H9 (cell line): ENCODE results near the gene PARD6B. TPM values are rescaled to one million over a fixed set of nuclear protein-coding genes. Genes with fewer than 3 reads are reported as not detected.

Source experiments
- DNase-seq: peaks from one replicate; pipeline ENCODE4 v3.0.0-alpha.2; 2017
- H2AFZ ChIP-seq: one replicate; pipeline ENCODE4 v1.6.1; 2013; ENCODE audit warnings: mild to moderate bottlenecking, low read length, control low read depth, moderate library complexity
- H2AK5ac ChIP-seq: 2 replicates; pipeline ENCODE4 v1.6.1; 2013; ENCODE audit warnings: low read length, control low read depth, mixed read lengths; ENCODE audit not compliant: insufficient read length
- H2BK120ac ChIP-seq: one replicate; pipeline ENCODE4 v1.6.1; 2013; ENCODE audit warnings: low read depth, mild to moderate bottlenecking, low read length, control low read depth, inconsistent platforms; ENCODE audit not compliant: poor library complexity, severe bottlenecking
- H2BK12ac ChIP-seq: 2 replicates; pipeline ENCODE4 v1.6.1; 2013; ENCODE audit warnings: low read length, control low read depth, mixed read lengths, low read depth; ENCODE audit not compliant: insufficient read length
- H2BK15ac ChIP-seq: 2 replicates; pipeline ENCODE4 v1.6.1; 2013; ENCODE audit warnings: low read depth, low read length, control low read depth
- H2BK20ac ChIP-seq: one replicate; pipeline ENCODE4 v1.6.1; 2013; ENCODE audit warnings: low read depth, mild to moderate bottlenecking, low read length, control low read depth, inconsistent platforms; ENCODE audit not compliant: poor library complexity, severe bottlenecking
- H2BK5ac ChIP-seq: 2 replicates; pipeline ENCODE4 v1.6.1; 2013; ENCODE audit warnings: low read length, control low read depth, mixed read lengths; ENCODE audit not compliant: insufficient read length
- H3K14ac ChIP-seq: 2 replicates; pipeline ENCODE4 v1.6.1; 2013; ENCODE audit warnings: low read length, control low read depth; ENCODE audit not compliant: insufficient read depth
- H3K18ac ChIP-seq: 2 replicates; pipeline ENCODE4 v1.6.1; 2013; ENCODE audit warnings: low read depth, mild to moderate bottlenecking, mixed read lengths, low read length, control low read depth; ENCODE audit not compliant: insufficient read length
- H3K23ac ChIP-seq: 2 replicates; pipeline ENCODE4 v1.6.1; 2013; ENCODE audit warnings: low read length, control low read depth, mixed read lengths, low read depth; ENCODE audit not compliant: insufficient read length
- H3K23me2 ChIP-seq: 2 replicates; pipeline ENCODE4 v1.6.1; 2013; ENCODE audit warnings: low read depth, mild to moderate bottlenecking, mixed read lengths, low read length, control low read depth; ENCODE audit not compliant: insufficient read length, poor library complexity, severe bottlenecking
- H3K27ac ChIP-seq: 2 replicates; pipeline ENCODE4 v1.5.1; 2013; ENCODE audit warnings: low read length, control low read depth, mixed read lengths, low read depth; ENCODE audit not compliant: insufficient read length
- H3K27me3 ChIP-seq: 2 replicates; pipeline ENCODE4 v1.6.1; 2013; ENCODE audit warnings: low read length, control low read depth, inconsistent platforms; ENCODE audit not compliant: insufficient read depth
- H3K4ac ChIP-seq: 2 replicates; pipeline ENCODE4 v1.6.1; 2013; ENCODE audit warnings: low read depth, mild to moderate bottlenecking, control low read depth, inconsistent platforms, low read length, moderate library complexity
- H3K4me1 ChIP-seq: 2 replicates; pipeline ENCODE4 v1.6.1; 2013; ENCODE audit warnings: low read length, control low read depth, inconsistent platforms; ENCODE audit not compliant: insufficient read depth
- H3K4me2 ChIP-seq: 2 replicates; pipeline ENCODE4 v1.6.1; 2013; ENCODE audit warnings: low read length, control low read depth, mixed read lengths; ENCODE audit not compliant: insufficient read length, insufficient read depth
- H3K56ac ChIP-seq: 2 replicates; pipeline ENCODE4 v1.6.1; 2013; ENCODE audit warnings: low read depth, mild to moderate bottlenecking, mixed read lengths, low read length, control low read depth; ENCODE audit not compliant: insufficient read length
- H3K79me1 ChIP-seq: 2 replicates; pipeline ENCODE4 v1.6.1; 2013; ENCODE audit warnings: low read depth, mild to moderate bottlenecking, moderate library complexity, low read length, control low read depth, inconsistent platforms; ENCODE audit not compliant: insufficient read depth, poor library complexity, severe bottlenecking
- H3K79me2 ChIP-seq: 2 replicates; pipeline ENCODE4 v1.6.1; 2013; ENCODE audit warnings: low read length, control low read depth, inconsistent platforms; ENCODE audit not compliant: insufficient read depth
- H3K9ac ChIP-seq: 2 replicates; pipeline ENCODE4 v1.6.1; 2013; ENCODE audit warnings: low read length, control low read depth, mixed read lengths; ENCODE audit not compliant: insufficient read length; ENCODE audit errors: extremely low read depth
- H3K9me3 ChIP-seq: one replicate; pipeline ENCODE4 v1.6.1; 2013; ENCODE audit warnings: low read depth, low read length, inconsistent platforms; ENCODE audit not compliant: control insufficient read depth
- H3T11ph ChIP-seq: one replicate; pipeline ENCODE4 v1.6.1; 2013; ENCODE audit warnings: mild to moderate bottlenecking, low read length, control low read depth, inconsistent platforms
- H4K20me1 ChIP-seq: one replicate; pipeline ENCODE4 v1.6.1; 2013; ENCODE audit not compliant: control insufficient read depth, insufficient read length, insufficient read depth
- H4K5ac ChIP-seq: 2 replicates; pipeline ENCODE4 v1.6.1; 2013; ENCODE audit warnings: low read depth, mild to moderate bottlenecking, mixed read lengths, low read length, control low read depth; ENCODE audit not compliant: insufficient read length
- H4K8ac ChIP-seq: replicated peaks from 2 replicates; pipeline ENCODE4 v1.6.1; 2013; ENCODE audit warnings: low read length, control low read depth, mixed read lengths, low read depth; ENCODE audit not compliant: insufficient read length
- H4K91ac ChIP-seq: 2 replicates; pipeline ENCODE4 v1.6.1; 2013; ENCODE audit warnings: low read depth, mild to moderate bottlenecking, moderate library complexity, mixed read lengths, low read length, control low read depth; ENCODE audit not compliant: insufficient read length
- H3K27ac Mint-ChIP-seq, 3 experiments: 2 replicates in 2 of 3; 3 replicates in 1 of 3; pipeline ENCODE4 v1.8.0; 2020 to 2021; ENCODE audit warnings: mixed read lengths in 3 of 3, mild to moderate bottlenecking in 1 of 3, moderate library complexity in 1 of 3
- H3K27me3 Mint-ChIP-seq: 2 replicates; pipeline ENCODE4 v1.8.0; 2021; ENCODE audit warnings: low read depth, mild to moderate bottlenecking, moderate library complexity, mixed read lengths
- H3K36me3 Mint-ChIP-seq, 3 experiments: 2 replicates in 2 of 3; 3 replicates in 1 of 3; pipeline ENCODE4 v1.8.0; 2020 to 2021; ENCODE audit warnings: low read depth in 3 of 3, mixed read lengths in 3 of 3; ENCODE audit not compliant: insufficient read depth in 1 of 3
- H3K4me1 Mint-ChIP-seq, 2 experiments: 2 replicates each; pipeline ENCODE4 v1.8.0; 2020; ENCODE audit warnings: mixed read lengths in 2 of 2
- H3K4me3 Mint-ChIP-seq, 2 experiments: 2 replicates in 1 of 2; 3 replicates in 1 of 2; pipeline ENCODE4 v1.8.0; 2020 to 2021; ENCODE audit warnings: mild to moderate bottlenecking in 2 of 2, mixed read lengths in 2 of 2, moderate library complexity in 1 of 2
- H3K9me3 Mint-ChIP-seq, 2 experiments: 2 replicates in 1 of 2; 3 replicates in 1 of 2; pipeline ENCODE4 v1.8.0; 2020; ENCODE audit warnings: mild to moderate bottlenecking in 2 of 2, mixed read lengths in 2 of 2, moderate library complexity in 1 of 2
- WGBS: extraction: QIAGEN DNeasy Blood & Tissue Kit; methylation state at CpG from one replicate; pipeline ENCODE4 v1.1.7; 2013; ENCODE audit warnings: missing lambda C conversion rate, low lambda C conversion rate, mixed read lengths; ENCODE audit not compliant: insufficient read length; ENCODE audit errors: extremely low coverage; 5-methylcytosine and 5-hydroxymethylcytosine counted together
- total RNA-seq: library from RNA; stranded (reverse); gene quantifications from 2 replicates; pipeline ENCODE4 v1.2.1, GENCODE V29; 2021
- TF ChIP-seq, protein P1 (sequence below): fragments of 200-600 bp; sonication (generic); conservative IDR thresholded peaks from 3 replicates; pipeline ENCODE4 v1.8.0; 2021; ENCODE audit warnings: antibody characterized with exemption, mild to moderate bottlenecking

The PARD6B gene
- total RNA-seq, 1 experiment from 2014 or later, result 27.4 TPM

DNA sequence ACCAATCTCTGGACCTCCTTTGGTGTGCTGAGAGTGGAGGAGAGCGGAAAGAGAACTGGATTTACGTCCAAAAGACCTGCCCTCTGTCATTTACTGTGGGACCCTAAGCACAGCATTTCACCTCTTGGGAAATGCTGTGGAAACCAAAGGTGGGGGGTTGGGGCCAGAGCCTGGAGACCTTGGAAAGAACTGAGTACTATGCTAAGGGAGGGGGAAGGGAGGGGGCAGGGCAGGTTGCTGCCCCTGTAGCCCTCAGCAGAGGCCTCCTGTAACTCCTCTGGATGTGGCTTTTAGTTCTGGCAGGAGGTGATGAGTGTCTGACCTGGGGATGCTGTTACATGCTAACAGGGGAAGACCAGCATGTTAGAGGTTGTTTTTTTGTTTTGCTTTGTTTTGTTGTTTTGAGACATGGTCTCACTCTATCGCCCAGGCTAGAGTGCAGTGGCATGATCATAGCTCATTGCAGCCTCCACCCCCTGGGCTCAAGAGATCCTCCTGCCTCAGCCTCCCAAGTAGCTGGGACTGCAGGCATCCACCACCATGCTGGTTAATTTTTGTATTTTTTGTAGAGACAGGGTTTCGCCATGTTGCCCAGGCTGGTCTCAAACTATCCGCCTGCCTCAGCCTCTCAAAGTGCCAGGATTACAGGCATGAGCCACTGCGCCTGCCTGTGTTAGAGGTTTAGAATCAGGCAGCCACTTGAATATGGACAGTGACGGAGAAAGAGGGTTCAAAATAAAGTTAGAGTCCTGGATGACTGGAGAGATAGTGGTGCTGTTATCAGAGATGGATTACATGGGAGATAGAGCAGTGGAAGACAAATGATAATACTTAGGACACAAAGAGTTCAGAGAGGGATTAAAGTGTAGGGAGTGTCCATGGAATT lies 18.4 kb upstream of the PARD6B start:
- Histone ChIP-seq H2BK5ac (no peak overlapping the region), H2BK120ac (no peak overlapping the region), H2BK12ac (no peak overlapping the region), H3K23ac (no peak overlapping the region), H2BK15ac (no peak overlapping the region), H2AFZ (no peak overlapping the region), H3K56ac (no peak overlapping the region), H2AK5ac (no peak overlapping the region), H4K20me1 (no peaks in the 10 kb centered on the region), H3K23me2 (no peaks in the 10 kb centered on the region), H3K4ac (no peak overlapping the region), H3K4me2 (no peak overlapping the region), H3T11ph (no peak overlapping the region), H3K27ac (no peak overlapping the region), H3K27me3 (no peaks in the 10 kb centered on the region; the same call in 1 of the 2 replicates), H3K79me1 (no peaks in the 10 kb centered on the region), H4K5ac (no peak overlapping the region), H4K8ac (no peak overlapping the region), H3K14ac (no peak overlapping the region), H3K4me1 (no peaks in the 10 kb centered on the region; the same call in 1 of the 2 replicates), H3K79me2 (no peaks in the 10 kb centered on the region), H2BK20ac (no peak overlapping the region), H3K9ac (no peak overlapping the region), H3K18ac (no peak overlapping the region), H3K9me3 (no peaks in the 10 kb centered on the region), H4K91ac (no peak overlapping the region)
- Mint-ChIP-seq H3K4me1 (peaks cover 19 to 27% of the 10 kb centered on the region in 2 experiments), H3K27ac (no peak overlapping the region; a peak in 1 of 7 replicates), H3K36me3 (no peaks in the 10 kb centered on the region), H3K4me3 (no peak overlapping the region), H3K27me3 (peaks cover 2% of the 10 kb centered on the region), H3K9me3 (no peaks in the 10 kb centered on the region)
- WGBS, result no CpG with 5 or more reads among the region's 7 CpGs
- no peak for DNase-seq
- TF ChIP-seq, protein P1, sequence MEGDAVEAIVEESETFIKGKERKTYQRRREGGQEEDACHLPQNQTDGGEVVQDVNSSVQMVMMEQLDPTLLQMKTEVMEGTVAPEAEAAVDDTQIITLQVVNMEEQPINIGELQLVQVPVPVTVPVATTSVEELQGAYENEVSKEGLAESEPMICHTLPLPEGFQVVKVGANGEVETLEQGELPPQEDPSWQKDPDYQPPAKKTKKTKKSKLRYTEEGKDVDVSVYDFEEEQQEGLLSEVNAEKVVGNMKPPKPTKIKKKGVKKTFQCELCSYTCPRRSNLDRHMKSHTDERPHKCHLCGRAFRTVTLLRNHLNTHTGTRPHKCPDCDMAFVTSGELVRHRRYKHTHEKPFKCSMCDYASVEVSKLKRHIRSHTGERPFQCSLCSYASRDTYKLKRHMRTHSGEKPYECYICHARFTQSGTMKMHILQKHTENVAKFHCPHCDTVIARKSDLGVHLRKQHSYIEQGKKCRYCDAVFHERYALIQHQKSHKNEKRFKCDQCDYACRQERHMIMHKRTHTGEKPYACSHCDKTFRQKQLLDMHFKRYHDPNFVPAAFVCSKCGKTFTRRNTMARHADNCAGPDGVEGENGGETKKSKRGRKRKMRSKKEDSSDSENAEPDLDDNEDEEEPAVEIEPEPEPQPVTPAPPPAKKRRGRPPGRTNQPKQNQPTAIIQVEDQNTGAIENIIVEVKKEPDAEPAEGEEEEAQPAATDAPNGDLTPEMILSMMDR, result no peak
